ENCODE measurements around the gene PTTG1IP.
A peak's percentile ranks its signal among the peaks of the same experiment; 100 is the strongest.

The PTTG1IP gene

GRCh38 chr21:44873356-44874239 lies at the start of gene PTTG1IP:
TSS of gene PTTG1IP (minus strand) at chr21:44873690. CDS start at chr21:44873616, 74 bp downstream.
- peak within 1 kb of the TSS; percentile 88 for H3K27ac ChIP-seq
- TF ChIP-seq CTCF (conservative IDR thresholded peaks at IDR 0.05) (no peak), ZFX (IDR thresholded peaks at IDR 0.05) (no peak)

GRCh38 chr21:44921928-44922327 lies 48.4 kb upstream of the PTTG1IP start:
- H3K27ac ChIP-seq: no peak overlapping the region
- TF ChIP-seq ZFX (IDR thresholded peaks at IDR 0.05) (no peak), CTCF (conservative IDR thresholded peaks at IDR 0.05) (no peak)

- TF ChIP-seq CTCF (conservative IDR thresholded peaks at IDR 0.05) (no peak), ZFX (IDR thresholded peaks at IDR 0.05) (no peak)
- no peak within 1 kb of the TSS for H3K27ac ChIP-seq
Measured at GRCh38 chr21:44920694-44921604, 47.5 kb upstream of the PTTG1IP start, which contains the start of gene ITGB2. TSS of gene ITGB2 (minus strand) at chr21:44920899. CDS start at chr21:44910782, 10,117 bp downstream.

- no peak overlapping the region for H3K27ac ChIP-seq
- TF ChIP-seq CTCF (conservative IDR thresholded peaks at IDR 0.05) (no peak), ZFX (IDR thresholded peaks at IDR 0.05) (no peak)
Measured at GRCh38 chr21:44919913-44920693, 46.6 kb upstream of the PTTG1IP start.

GRCh38 chr21:44919111-44919912 lies 45.8 kb upstream of the PTTG1IP start:
- TF ChIP-seq CTCF (conservative IDR thresholded peaks at IDR 0.05): no peak
- no peak for TF ChIP-seq ZFX (IDR thresholded peaks at IDR 0.05)
- H3K27ac ChIP-seq: no peak overlapping the region

GRCh38 chr21:44918581-44919033 lies 45.1 kb upstream of the PTTG1IP start:
- no peak overlapping the region for H3K27ac ChIP-seq
- TF ChIP-seq CTCF (conservative IDR thresholded peaks at IDR 0.05): no peak
- no peak for TF ChIP-seq ZFX (IDR thresholded peaks at IDR 0.05)

All from C4-2B (cell line).